H1 (cell line): Measurements from ENCODE around the gene OBSCN. TPM values are rescaled to one million over a fixed set of nuclear protein-coding genes. Genes with fewer than 3 reads are reported as not detected.

ENCODE experiments used
- CTCF ChIA-PET: fragments of 300-600 bp; sonication (Branson Sonifier 250); formaldehyde crosslinking; loops from one replicate; lab custom pipeline; 2021; ENCODE audit not compliant: partially characterized antibody; lab: Charles Lee
- POLR2A ChIA-PET: fragments of 300-600 bp; sonication (Branson Sonifier 250); formaldehyde crosslinking; loops from one replicate; lab custom pipeline; 2021; ENCODE audit warnings: inconsistent platforms; ENCODE audit not compliant: partially characterized antibody; lab: Charles Lee
- DNase-seq, 2 experiments: peaks; one replicate each; pipeline versions ENCODE4 v3.0.0 to v3.0.0-alpha.2; 2010 to 2022; ENCODE audit warnings: low spot score in 2 of 2, low read depth in 1 of 2, mixed read lengths in 1 of 2
- FAIRE-seq: peaks from 2 replicates; lab custom pipeline; 2011; peaks lifted over from hg19 to GRCh38; lab: Jason Lieb, UNC
- H2AFZ ChIP-seq: 2 replicates; pipeline ENCODE4 v1.8.1; 2012; ENCODE audit warnings: low read length, inconsistent platforms
- H2AK5ac ChIP-seq: 2 replicates; pipeline ENCODE4 v1.6.1; 2013; ENCODE audit warnings: low read depth, low read length
- H2BK120ac ChIP-seq: replicated peaks from 2 replicates; pipeline ENCODE3; 2013; ENCODE audit warnings: low read depth, low read length, inconsistent platforms
- H2BK12ac ChIP-seq: 2 replicates; pipeline ENCODE4 v1.6.1; 2013; ENCODE audit warnings: low read depth, low read length
- H2BK15ac ChIP-seq: 2 replicates; pipeline ENCODE4 v1.6.1; 2013; ENCODE audit warnings: low read length
- H2BK20ac ChIP-seq: 2 replicates; pipeline ENCODE4 v1.6.1; 2013; ENCODE audit warnings: low read length
- H2BK5ac ChIP-seq: 2 replicates; pipeline ENCODE4 v1.6.1; 2013; ENCODE audit warnings: low read depth, low read length
- H3K14ac ChIP-seq: 2 replicates; pipeline ENCODE4 v1.6.1; 2013; ENCODE audit warnings: inconsistent platforms; ENCODE audit not compliant: insufficient read length
- H3K18ac ChIP-seq: 2 replicates; pipeline ENCODE4 v1.6.1; 2013; ENCODE audit warnings: low read length; ENCODE audit errors: extremely low read depth
- H3K23ac ChIP-seq: 2 replicates; pipeline ENCODE4 v1.6.1; 2013; ENCODE audit warnings: inconsistent platforms; ENCODE audit not compliant: insufficient read length
- H3K23me2 ChIP-seq: 2 replicates; pipeline ENCODE4 v1.6.1; 2013; ENCODE audit warnings: low read depth, low read length
- H3K27ac ChIP-seq: 2 replicates; pipeline ENCODE4 v1.6.1; 2011; ENCODE audit warnings: low read depth, low read length, inconsistent platforms
- H3K27me3 ChIP-seq, 4 experiments: replicated peaks in 1 of 4; 1 replicate in 1 of 4; 2 replicates in 3 of 4; pipeline versions ENCODE4 v1.6.1 to v1.8.1; 2011 to 2013; ENCODE audit warnings: low read length in 3 of 4, mild to moderate bottlenecking in 3 of 4, inconsistent platforms in 2 of 4, mixed read lengths in 2 of 4, moderate library complexity in 1 of 4; ENCODE audit not compliant: control insufficient read depth in 3 of 4, insufficient read depth in 3 of 4; ENCODE audit errors: extremely low read depth in 1 of 4
- H3K36me3 ChIP-seq, 4 experiments: 2 replicates each; pipeline versions ENCODE4 v1.6.1 to v1.8.1; 2011 to 2013; ENCODE audit warnings: mild to moderate bottlenecking in 4 of 4, low read length in 3 of 4, moderate library complexity in 2 of 4, control low read depth in 1 of 4, inconsistent platforms in 1 of 4; ENCODE audit not compliant: insufficient read depth in 4 of 4, control insufficient read depth in 2 of 4
- H3K4ac ChIP-seq: replicated peaks from 2 replicates; pipeline ENCODE3; 2013; ENCODE audit warnings: low read length, low read depth, mixed read lengths, inconsistent platforms; ENCODE audit not compliant: insufficient read length
- H3K4me1 ChIP-seq, 4 experiments: replicated peaks in 1 of 4; 1 replicate in 1 of 4; 2 replicates in 3 of 4; pipeline versions ENCODE4 v1.6.1 to v1.8.1; 2011 to 2013; ENCODE audit warnings: low read length in 3 of 4, inconsistent platforms in 2 of 4, mixed read lengths in 1 of 4; ENCODE audit not compliant: insufficient read depth in 4 of 4, control insufficient read depth in 3 of 4
- H3K4me2 ChIP-seq, 2 experiments: 2 replicates each; pipeline versions ENCODE4 v1.6.1 to v1.8.1; 2011 to 2013; ENCODE audit warnings: low read depth in 2 of 2, low read length in 2 of 2, control low read depth in 1 of 2, inconsistent platforms in 1 of 2, mild to moderate bottlenecking in 1 of 2; ENCODE audit not compliant: insufficient read depth in 1 of 2
- H3K4me3 ChIP-seq, 4 experiments: fragments of 200-600, 300-600 bp in 1 of 4; sonication (generic), shearing (Covaris generic), sonication (Bioruptor Twin) in 1 of 4; 2 replicates each; pipeline versions ENCODE4 v1.5.1 to v1.8.1; 2011 to 2016; ENCODE audit warnings: low read length in 4 of 4, low read depth in 3 of 4, control low read depth in 2 of 4, inconsistent platforms in 2 of 4, mild to moderate bottlenecking in 2 of 4, mixed read lengths in 1 of 4, moderate library complexity in 1 of 4; ENCODE audit not compliant: insufficient read depth in 2 of 4; ENCODE audit errors: extremely low read depth in 1 of 4
- H3K56ac ChIP-seq: replicated peaks from 2 replicates; pipeline ENCODE3; 2013; ENCODE audit warnings: low read depth, mild to moderate bottlenecking, mixed read lengths, low read length, inconsistent platforms; ENCODE audit not compliant: insufficient read length
- H3K79me1 ChIP-seq: 2 replicates; pipeline ENCODE4 v1.6.1; 2013; ENCODE audit warnings: low read depth, low read length, control low read depth
- H3K79me2 ChIP-seq, 2 experiments: 2 replicates each; pipeline versions ENCODE4 v1.6.1 to v1.8.1; 2012 to 2013; ENCODE audit warnings: low read length in 2 of 2, mild to moderate bottlenecking in 2 of 2, inconsistent platforms in 1 of 2; ENCODE audit not compliant: insufficient read depth in 2 of 2, control insufficient read depth in 1 of 2
- H3K9ac ChIP-seq, 4 experiments: replicated peaks in 1 of 4; 1 replicate in 1 of 4; 2 replicates in 3 of 4; pipeline versions ENCODE4 v1.6.1 to v1.8.1; 2011 to 2013; ENCODE audit warnings: low read depth in 3 of 4, low read length in 3 of 4, control low read depth in 2 of 4, mild to moderate bottlenecking in 2 of 4, moderate library complexity in 2 of 4, inconsistent platforms in 1 of 4; ENCODE audit errors: extremely low read depth in 1 of 4
- H3K9me3 ChIP-seq, 2 experiments: 2 replicates each; pipeline versions ENCODE4 v1.6.1 to v1.8.1; 2012 to 2013; ENCODE audit warnings: mild to moderate bottlenecking in 2 of 2, moderate library complexity in 2 of 2, control low read depth in 1 of 2, inconsistent platforms in 1 of 2, low read depth in 1 of 2, low read length in 1 of 2, mixed read lengths in 1 of 2; ENCODE audit not compliant: insufficient read depth in 2 of 2
- H4K20me1 ChIP-seq, 2 experiments: replicated peaks in 1 of 2; 2 replicates each; pipeline versions ENCODE3 to v1.8.1; 2011 to 2013; ENCODE audit warnings: inconsistent platforms in 2 of 2, low read length in 2 of 2, mild to moderate bottlenecking in 1 of 2; ENCODE audit not compliant: insufficient read depth in 2 of 2, control insufficient read depth in 1 of 2
- H4K5ac ChIP-seq: 2 replicates; pipeline ENCODE4 v1.6.1; 2013; ENCODE audit warnings: low read length, low read depth, mixed read lengths, inconsistent platforms; ENCODE audit not compliant: insufficient read length
- H4K8ac ChIP-seq: 2 replicates; pipeline ENCODE4 v1.8.0; 2013; ENCODE audit warnings: mild to moderate bottlenecking, moderate library complexity, low read length, inconsistent platforms; ENCODE audit not compliant: insufficient read depth; ENCODE audit errors: extremely low read depth
- H4K91ac ChIP-seq: replicated peaks from 2 replicates; pipeline ENCODE3; 2013; ENCODE audit warnings: low read length, mixed read lengths, inconsistent platforms; ENCODE audit not compliant: insufficient read length
- BRCA1 ChIP-seq: IDR thresholded peaks from 2 replicates; pipeline ENCODE4 v1.6.1; 2012; ENCODE audit warnings: low read depth, low read length, improper control_type of control experiment
- CBX5 ChIP-seq: fragments of 300-800, 300-1000 bp; sonication (generic); IDR thresholded peaks from 2 replicates; pipeline ENCODE4 v1.7.1; 2016; ENCODE audit warnings: antibody characterized with exemption, low read length, low read depth
- KDM4A ChIP-seq: IDR thresholded peaks from one replicate; pipeline ENCODE4 v1.7.1; 2012; ENCODE audit warnings: low read depth, mild to moderate bottlenecking, moderate library complexity, low read length, inconsistent platforms; ENCODE audit not compliant: severe bottlenecking
- KDM5A ChIP-seq: fragments of 200-600 bp; IDR thresholded peaks from 2 replicates; pipeline ENCODE4 v1.7.1; 2012; ENCODE audit warnings: mild to moderate bottlenecking, low read length, inconsistent platforms, mixed read lengths
- NANOG ChIP-seq: IDR thresholded peaks from 2 replicates; pipeline ENCODE4 v1.6.1; 2011; ENCODE audit warnings: low read length, low read depth, mild to moderate bottlenecking, inconsistent platforms; ENCODE audit not compliant: insufficient read depth, poor library complexity, severe bottlenecking
- RBBP5 ChIP-seq: IDR thresholded peaks from 2 replicates; pipeline ENCODE4 v1.7.1; 2012; ENCODE audit warnings: low read depth, mild to moderate bottlenecking, inconsistent platforms, low read length, moderate library complexity, borderline replicate concordance
- SRF ChIP-seq: IDR thresholded peaks from 2 replicates; pipeline ENCODE4 v1.6.1; 2011; ENCODE audit warnings: mild to moderate bottlenecking, low read depth, low read length, moderate library complexity
- USF2 ChIP-seq: IDR thresholded peaks from 2 replicates; pipeline ENCODE4 v1.6.1; 2011; ENCODE audit warnings: low read length, improper control_type of control experiment
- YY1 ChIP-seq: IDR thresholded peaks from 2 replicates; pipeline ENCODE4 v1.6.1; 2011; ENCODE audit warnings: low read depth, mild to moderate bottlenecking, low read length
- WGBS, 2 experiments: shearing (Covaris generic) in 1 of 2; methylation state at CpG; one replicate each; pipeline versions ENCODE4 v1.1.6 to v1.1.7; 2013 to 2015; ENCODE audit warnings: low lambda C conversion rate in 2 of 2, mixed read lengths in 2 of 2, inconsistent platforms in 1 of 2, low coverage in 1 of 2, missing lambda C conversion rate in 1 of 2; ENCODE audit not compliant: insufficient replicate concordance in 2 of 2, insufficient coverage in 1 of 2, insufficient read length in 1 of 2; ENCODE audit errors: extremely low coverage in 1 of 2, missing lambda C conversion rate in 1 of 2; 5-methylcytosine and 5-hydroxymethylcytosine counted together
- polyA plus RNA-seq, 7 experiments: library from polyadenylated mRNA; depleted of rRNA in 3 of 7; stranded (reverse) in 5 of 7; unstranded in 2 of 7; fragments of >200 nt in 5 of 7; fragments of 200-250 nt in 2 of 7; gene quantifications; 1 replicate in 5 of 7; 2 replicates in 1 of 7; 4 replicates in 1 of 7; pipeline versions ENCODE4 v1.2.1 to v1.2.3, GENCODE V29; 2011 to 2013; ENCODE audit warnings: missing spikeins in 2 of 7, mixed read lengths in 2 of 7
- total RNA-seq: library from RNA; stranded (reverse); fragmentation: NEBNext Ultra II Directional; extraction: Animal tissue kit (Norgen Biotek cat#: 25700); gene quantifications from 2 replicates; pipeline ENCODE4 v1.2.1, GENCODE V29; 2021
- TF ChIP-seq, protein P1 (sequence below): IDR thresholded peaks from 2 replicates; pipeline ENCODE4 v1.6.1; 2012; ENCODE audit warnings: inconsistent platforms

Gene OBSCN
- total and polyA plus RNA-seq, 2 of the 8 experiments (the other 6 are each of a cell fraction or from before 2014, with no cell fraction given): 7.5 to 28.4 TPM

- Histone ChIP-seq H4K20me1 (peaks cover 3% of the 10 kb centered on the region in 2 experiments), H3K56ac (no peak overlapping the region), H2AFZ (no peak overlapping the region), H3K4me1 (no peaks in the 10 kb centered on the region), H2BK12ac (no peak overlapping the region), H3K23me2 (no peaks in the 10 kb centered on the region), H3K18ac (no peak overlapping the region), H3K9me3 (peaks cover 5 to 15% of the 10 kb centered on the region in 2 experiments; a peak in 3 of 4 replicates), H2BK5ac (no peak overlapping the region), H3K23ac (no peak overlapping the region), H3K14ac (no peak overlapping the region), H4K5ac (no peak overlapping the region), H2BK120ac (no peak overlapping the region), H3K9ac (no peak overlapping the region), H2BK20ac (no peak overlapping the region), H3K79me1 (no peaks in the 10 kb centered on the region), H3K4me2 (no peak overlapping the region), H3K27me3 (peaks cover 0 to 4% (median 0%) of the 10 kb centered on the region in 4 experiments; a peak in 1 of 7 replicates), H4K8ac (no peak overlapping the region), H3K79me2 (no peaks in the 10 kb centered on the region), H3K36me3 (peaks cover 0 to 7% (median 2%) of the 10 kb centered on the region in 4 experiments; a peak in 3 of 8 replicates), H3K27ac (no peak overlapping the region), H4K91ac (no peak overlapping the region), H3K4me3 (no peak overlapping the region), H2AK5ac (no peak overlapping the region), H2BK15ac (no peak overlapping the region), H3K4ac (no peak overlapping the region)
- POLR2A ChIA-PET: interaction anchor here (0.9 kb wide), 1 partner anchor 9 kb away, joined by 4 read pairs; no protein-coding TSS in a partner anchor
- CTCF ChIA-PET: interaction anchor here (0.6 kb wide), 1 partner anchor 49 kb away, joined by 3 read pairs; no protein-coding TSS in a partner anchor
- no peak for FAIRE-seq
- WGBS, 2 experiments: 83% methylated on average over 10 of the region's 12 CpGs; no CpG with 5 or more reads in 1 of the 2 experiments
- DNase-seq: no peak
- TF ChIP-seq KDM4A: no peak
- no peak for TF ChIP-seq USF2
- TF ChIP-seq RBBP5: no peak
- TF ChIP-seq, protein P1, sequence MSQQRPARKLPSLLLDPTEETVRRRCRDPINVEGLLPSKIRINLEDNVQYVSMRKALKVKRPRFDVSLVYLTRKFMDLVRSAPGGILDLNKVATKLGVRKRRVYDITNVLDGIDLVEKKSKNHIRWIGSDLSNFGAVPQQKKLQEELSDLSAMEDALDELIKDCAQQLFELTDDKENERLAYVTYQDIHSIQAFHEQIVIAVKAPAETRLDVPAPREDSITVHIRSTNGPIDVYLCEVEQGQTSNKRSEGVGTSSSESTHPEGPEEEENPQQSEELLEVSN: no peak
- no peak for TF ChIP-seq KDM5A
- TF ChIP-seq NANOG: no peak
- TF ChIP-seq YY1: no peak
- TF ChIP-seq SRF: no peak
- no peak for TF ChIP-seq CBX5
- no peak for TF ChIP-seq BRCA1
These were observed 81.5 kb downstream of the OBSCN start for GRCh38 chr1:228289239-228289849.
